Neural progenitor cell (in vitro differentiated cells): ENCODE data around the gene SIPA1L3. TPM values are rescaled to one million over a fixed set of nuclear protein-coding genes. Genes with fewer than 3 reads are reported as not detected.
A peak's percentile ranks its signal among the peaks of the same experiment; 100 is the strongest.

Experiments
- DNase-seq: peaks from one replicate; pipeline ENCODE4 v3.0.0-alpha.2; 2016; ENCODE audit warnings: low spot score
- H2AFZ ChIP-seq: fragments of 200-600 bp; sonication (generic); replicated peaks from 2 replicates; pipeline ENCODE4 v1.6.1; 2016; ENCODE audit warnings: antibody characterized with exemption
- H3F3A ChIP-seq: fragments of 200-600 bp; sonication (generic); 2 replicates; pipeline ENCODE4 v1.6.1; 2016; ENCODE audit warnings: antibody characterized with exemption, low read depth
- H3K27ac ChIP-seq: fragments of 200-600 bp; sonication (generic); 2 replicates; pipeline ENCODE4 v1.5.1; 2016; ENCODE audit warnings: mild to moderate bottlenecking
- H3K27me3 ChIP-seq: fragments of 200-600 bp; sonication (generic); 2 replicates; pipeline ENCODE4 v1.6.1; 2016; ENCODE audit warnings: mild to moderate bottlenecking, moderate library complexity
- H3K36me3 ChIP-seq: fragments of 200-600 bp; sonication (generic); 2 replicates; pipeline ENCODE4 v1.5.1; 2016
- H3K4me1 ChIP-seq: fragments of 200-600 bp; sonication (generic); 2 replicates; pipeline ENCODE4 v1.6.1; 2016; ENCODE audit warnings: mixed run types
- H3K4me2 ChIP-seq: fragments of 200-600 bp; sonication (generic); 2 replicates; pipeline ENCODE4 v1.6.1; 2016
- H3K4me3 ChIP-seq: fragments of 200-600 bp; sonication (generic); 2 replicates; pipeline ENCODE4 v1.5.1; 2016
- H3K79me2 ChIP-seq: fragments of 200-600 bp; sonication (generic); 2 replicates; pipeline ENCODE4 v1.6.1; 2016; ENCODE audit warnings: low read depth
- H3K9ac ChIP-seq: fragments of 200-600 bp; sonication (generic); 2 replicates; pipeline ENCODE4 v1.6.1; 2016
- H3K9me3 ChIP-seq: fragments of 200-600 bp; sonication (generic); 2 replicates; pipeline ENCODE4 v1.5.1; 2016; ENCODE audit warnings: low read depth
- H4K20me1 ChIP-seq: fragments of 200-600 bp; sonication (generic); 2 replicates; pipeline ENCODE4 v1.6.1; 2016; ENCODE audit warnings: low read depth
- H3K27ac Mint-ChIP-seq: 3 replicates; pipeline ENCODE4 v1.8.0; 2021; ENCODE audit warnings: mixed read lengths
- H3K27me3 Mint-ChIP-seq: 2 replicates; pipeline ENCODE4 v1.8.0; 2022; ENCODE audit warnings: low read depth, mild to moderate bottlenecking, inconsistent platforms, moderate library complexity, mixed read lengths; ENCODE audit not compliant: insufficient read depth
- H3K36me3 Mint-ChIP-seq: 3 replicates; pipeline ENCODE4 v1.8.0; 2021; ENCODE audit warnings: mixed read lengths
- H3K4me1 Mint-ChIP-seq: 3 replicates; pipeline ENCODE4 v1.8.0; 2021; ENCODE audit warnings: mixed read lengths
- H3K4me3 Mint-ChIP-seq: 3 replicates; pipeline ENCODE4 v1.8.0; 2021; ENCODE audit warnings: mild to moderate bottlenecking, moderate library complexity, mixed read lengths
- H3K9me3 Mint-ChIP-seq: 3 replicates; pipeline ENCODE4 v1.8.0; 2020; ENCODE audit warnings: mixed read lengths
- EZH2 ChIP-seq: fragments of 200-600 bp; sonication (generic); IDR thresholded peaks from 2 replicates; pipeline ENCODE4 v1.6.1; 2017; ENCODE audit warnings: antibody characterized with exemption, mild to moderate bottlenecking, moderate library complexity
- EZH2phosphoT487 ChIP-seq: fragments of 200-600 bp; sonication (generic); IDR thresholded peaks from 2 replicates; pipeline ENCODE4 v1.6.1; 2017; ENCODE audit warnings: antibody characterized with exemption
- total RNA-seq: library from RNA; depleted of rRNA; stranded (reverse); fragments of >200 nt; gene quantifications from 2 replicates; pipeline ENCODE4 v1.2.3, GENCODE V29; 2015; ENCODE audit warnings: low replicate concordance
- TF ChIP-seq, protein P1 (sequence below): fragments of 200-600 bp; sonication (generic); IDR thresholded peaks from 2 replicates; pipeline ENCODE4 v1.5.1; 2017; ENCODE audit warnings: antibody characterized with exemption, mild to moderate bottlenecking

SIPA1L3 gene
- total RNA-seq, 1 donor from 2014 or later = 19.2 TPM

DNA sequence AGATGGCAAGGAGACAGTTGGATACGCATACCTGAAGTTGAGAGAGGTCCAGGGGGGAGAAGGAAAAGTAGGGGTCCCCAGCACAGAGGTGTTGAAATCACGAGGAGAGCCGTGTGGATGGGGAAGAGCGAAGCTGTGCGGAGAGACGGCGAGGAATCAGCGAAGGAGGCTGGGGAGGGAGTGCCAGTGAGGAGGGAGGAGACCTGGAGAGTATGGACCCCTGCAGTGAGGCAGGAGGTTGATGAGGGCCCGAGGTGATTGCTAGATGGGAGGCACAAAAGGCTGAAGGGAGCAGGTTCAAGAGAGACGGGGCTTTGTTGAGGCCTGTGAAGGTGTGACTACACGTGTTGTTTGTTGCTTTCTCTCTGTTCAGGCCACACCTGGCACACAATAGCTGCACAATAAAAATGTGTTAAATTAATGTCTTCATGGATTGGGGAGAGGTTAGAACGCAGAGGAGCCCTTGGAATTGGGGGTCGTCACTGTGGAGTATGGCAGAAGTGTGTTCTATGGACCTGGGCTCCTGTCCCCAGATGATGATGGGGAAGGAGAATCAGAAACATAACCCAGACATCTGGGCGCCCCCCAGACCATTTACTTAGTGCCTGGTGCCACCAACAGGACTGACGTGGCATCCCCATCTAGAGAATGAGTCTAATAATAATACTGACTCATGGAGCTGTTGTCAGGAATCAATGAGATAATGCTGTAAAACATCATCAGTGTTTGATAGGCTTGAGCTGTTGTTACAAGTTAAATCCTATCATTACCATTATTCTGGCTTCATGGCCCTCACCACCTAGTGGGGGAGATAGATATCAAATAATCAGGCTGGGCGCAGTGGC is 137.5 kb downstream of the SIPA1L3 start:
- Mint-ChIP-seq H3K4me1 (peaks cover 49% of the 10 kb centered on the region), H3K36me3 (peaks cover 4% of the 10 kb centered on the region), H3K27ac (peak overlapping the region; percentile 53), H3K27me3 (peaks cover 4% of the 10 kb centered on the region), H3K9me3 (peaks cover 5% of the 10 kb centered on the region), H3K4me3 (no peak overlapping the region)
- DNase-seq = no peak
- H3K27me3 ChIP-seq = no peaks in the 10 kb centered on the region
- H3K4me2 ChIP-seq = no peak overlapping the region
- no peak overlapping the region for H3K4me3 ChIP-seq
- no peak overlapping the region for H3K9ac ChIP-seq
- peaks cover 42% of the 10 kb centered on the region for H3K79me2 ChIP-seq
- no peaks in the 10 kb centered on the region for H3K9me3 ChIP-seq
- no peaks in the 10 kb centered on the region for H3K36me3 ChIP-seq
- H3K4me1 ChIP-seq = peaks cover 36% of the 10 kb centered on the region
- H3F3A ChIP-seq = peaks cover 24% of the 10 kb centered on the region
- no peak for TF ChIP-seq EZH2
- TF ChIP-seq EZH2phosphoT487 = no peak
- TF ChIP-seq, protein P1, sequence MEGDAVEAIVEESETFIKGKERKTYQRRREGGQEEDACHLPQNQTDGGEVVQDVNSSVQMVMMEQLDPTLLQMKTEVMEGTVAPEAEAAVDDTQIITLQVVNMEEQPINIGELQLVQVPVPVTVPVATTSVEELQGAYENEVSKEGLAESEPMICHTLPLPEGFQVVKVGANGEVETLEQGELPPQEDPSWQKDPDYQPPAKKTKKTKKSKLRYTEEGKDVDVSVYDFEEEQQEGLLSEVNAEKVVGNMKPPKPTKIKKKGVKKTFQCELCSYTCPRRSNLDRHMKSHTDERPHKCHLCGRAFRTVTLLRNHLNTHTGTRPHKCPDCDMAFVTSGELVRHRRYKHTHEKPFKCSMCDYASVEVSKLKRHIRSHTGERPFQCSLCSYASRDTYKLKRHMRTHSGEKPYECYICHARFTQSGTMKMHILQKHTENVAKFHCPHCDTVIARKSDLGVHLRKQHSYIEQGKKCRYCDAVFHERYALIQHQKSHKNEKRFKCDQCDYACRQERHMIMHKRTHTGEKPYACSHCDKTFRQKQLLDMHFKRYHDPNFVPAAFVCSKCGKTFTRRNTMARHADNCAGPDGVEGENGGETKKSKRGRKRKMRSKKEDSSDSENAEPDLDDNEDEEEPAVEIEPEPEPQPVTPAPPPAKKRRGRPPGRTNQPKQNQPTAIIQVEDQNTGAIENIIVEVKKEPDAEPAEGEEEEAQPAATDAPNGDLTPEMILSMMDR = no peak
- no peak overlapping the region for H3K27ac ChIP-seq
- H4K20me1 ChIP-seq = peaks cover 47% of the 10 kb centered on the region
- no peak overlapping the region for H2AFZ ChIP-seq

DNA sequence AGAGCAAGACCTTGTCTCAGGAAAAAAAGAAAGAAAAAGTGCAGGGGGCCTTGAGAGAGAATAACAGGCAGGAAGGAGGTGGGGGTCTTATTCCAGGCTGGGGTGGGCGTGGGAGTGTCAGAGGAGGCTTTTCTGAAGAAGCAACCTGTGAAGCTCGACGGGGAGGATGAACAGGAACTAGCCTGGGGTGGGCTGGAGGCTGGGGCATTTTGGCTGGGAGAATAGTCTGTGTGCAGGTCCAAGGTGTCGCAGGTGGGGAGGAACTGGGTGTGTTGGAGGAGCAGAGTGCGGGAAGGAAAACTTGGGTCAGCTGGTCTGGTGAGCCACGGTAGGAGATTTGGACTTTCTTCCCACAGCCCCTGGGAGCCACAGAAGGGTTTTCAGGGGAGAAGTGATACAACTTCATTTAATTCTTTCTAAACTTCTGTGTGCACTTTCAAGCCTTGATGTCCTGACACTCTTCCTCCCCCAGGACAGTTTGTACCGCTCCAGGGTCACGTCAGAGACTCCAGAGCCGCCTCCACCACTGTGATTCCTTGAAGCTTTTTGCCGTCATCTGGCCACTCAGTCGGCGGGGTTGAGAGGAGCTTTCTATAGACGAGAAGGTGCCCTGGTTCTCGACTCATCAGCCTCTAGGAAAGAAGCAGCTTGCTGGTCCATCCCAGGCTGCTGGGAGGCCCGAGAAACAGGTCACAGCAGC is 138.7 kb downstream of the SIPA1L3 start:
- DNase-seq = no peak
- H2AFZ ChIP-seq = no peak overlapping the region
- H3F3A ChIP-seq = peaks cover 24% of the 10 kb centered on the region
- no peaks in the 10 kb centered on the region for H3K27me3 ChIP-seq
- H3K79me2 ChIP-seq = peaks cover 48% of the 10 kb centered on the region
- no peak overlapping the region for H3K9ac ChIP-seq
- no peak for TF ChIP-seq EZH2phosphoT487
- TF ChIP-seq, protein P1 = no peak
- no peak for TF ChIP-seq EZH2
- no peaks in the 10 kb centered on the region for H3K9me3 ChIP-seq
- H3K4me1 Mint-ChIP-seq = peaks cover 49% of the 10 kb centered on the region
- H3K4me3 ChIP-seq = no peak overlapping the region
- H3K36me3 ChIP-seq = no peaks in the 10 kb centered on the region
- H3K4me3 Mint-ChIP-seq = no peak overlapping the region
- H3K27me3 Mint-ChIP-seq = peaks cover 4% of the 10 kb centered on the region
- H4K20me1 ChIP-seq = peaks cover 47% of the 10 kb centered on the region
- H3K27ac ChIP-seq = no peak overlapping the region
- H3K4me2 ChIP-seq = peak overlapping the region; percentile 19
- H3K4me1 ChIP-seq = peaks cover 36% of the 10 kb centered on the region
- peaks cover 4% of the 10 kb centered on the region for H3K36me3 Mint-ChIP-seq
- H3K27ac Mint-ChIP-seq = peak overlapping the region; percentile 46
- peaks cover 5% of the 10 kb centered on the region for H3K9me3 Mint-ChIP-seq

DNA sequence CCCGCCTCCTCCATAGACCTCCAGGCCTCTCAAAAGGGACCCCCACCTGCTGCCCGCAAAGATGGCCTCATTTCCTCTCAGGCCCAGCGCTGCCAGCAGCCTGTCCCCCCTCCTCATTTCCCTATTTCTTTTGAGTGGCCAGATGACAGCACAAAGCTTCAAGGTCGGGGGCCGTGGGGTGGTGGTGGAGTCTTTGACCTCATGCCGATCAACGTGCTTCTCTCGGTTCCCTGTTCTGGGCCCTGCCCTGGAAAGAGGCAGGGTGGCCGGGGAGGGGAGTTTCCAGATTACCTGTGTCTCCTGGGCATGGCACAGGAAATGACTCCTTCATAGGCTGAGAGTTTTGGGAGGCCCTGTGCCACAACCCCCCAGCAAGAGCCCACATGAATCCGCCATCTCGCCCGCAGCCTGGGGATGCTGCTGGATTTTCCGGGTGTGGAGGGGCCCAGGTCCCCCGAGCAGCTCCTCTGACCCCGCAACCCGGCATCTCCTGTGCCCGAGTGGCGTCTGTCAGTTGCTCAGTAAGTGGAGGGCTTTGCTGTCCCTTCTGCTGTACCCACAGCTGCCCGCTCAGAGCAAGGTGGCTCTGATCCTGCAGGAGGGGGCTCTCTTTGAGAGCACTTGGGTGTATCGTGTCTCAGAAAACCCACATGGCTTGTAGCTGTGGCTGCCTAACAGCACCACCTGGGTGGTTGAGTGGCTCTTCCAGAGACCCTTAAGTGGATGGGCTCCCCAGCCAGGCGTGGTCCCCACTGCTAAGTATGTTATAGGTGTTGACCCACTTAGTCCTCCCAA is 139.4 kb downstream of the SIPA1L3 start:
- no peak overlapping the region for H3K4me3 ChIP-seq
- H3F3A ChIP-seq = peaks cover 24% of the 10 kb centered on the region
- H3K4me1 ChIP-seq = peaks cover 36% of the 10 kb centered on the region
- no peak overlapping the region for H2AFZ ChIP-seq
- peak overlapping the region; percentile 19 for H3K4me2 ChIP-seq
- H3K9ac ChIP-seq = no peak overlapping the region
- H4K20me1 ChIP-seq = peaks cover 47% of the 10 kb centered on the region
- H3K79me2 ChIP-seq = peaks cover 50% of the 10 kb centered on the region
- Mint-ChIP-seq H3K36me3 (peaks cover 4% of the 10 kb centered on the region), H3K9me3 (peaks cover 5% of the 10 kb centered on the region), H3K27me3 (peaks cover 4% of the 10 kb centered on the region), H3K27ac (peak overlapping the region; percentile 57), H3K4me3 (no peak overlapping the region), H3K4me1 (peaks cover 49% of the 10 kb centered on the region)
- no peaks in the 10 kb centered on the region for H3K9me3 ChIP-seq
- no peaks in the 10 kb centered on the region for H3K27me3 ChIP-seq
- H3K27ac ChIP-seq = no peak overlapping the region
- H3K36me3 ChIP-seq = no peaks in the 10 kb centered on the region
- TF ChIP-seq, protein P1 = no peak
- TF ChIP-seq EZH2phosphoT487 = no peak
- DNase-seq = no peak
